HG03457 (cell line): ENCODE data around the gene MBD3L3.
"Not testable (repeated sequence)": the region's sequence is repeated elsewhere in the genome, so short reads cannot be mapped to it uniquely, and the experiment has no call there.

Experiments
- ATAC-seq: cut with Tn5 transposase; IDR thresholded peaks from one replicate; pipeline ENCODE4 v1.9.1; 2021; ENCODE audit warnings: moderate number of reproducible peaks; ENCODE audit not compliant: unreplicated experiment

Gene MBD3L3

GRCh38 chr19:7058576-7058975, at the start of gene MBD3L3:
Gene MBD3L3 (minus strand): TSS chr19:7058676. CDS start chr19:7058605, 71 bp downstream.
- ATAC-seq, result not testable (repeated sequence)

GRCh38 chr19:7106711-7107657, 48.5 kb upstream of the MBD3L3 start:
- no peak for ATAC-seq

GRCh38 chr19:7104747-7105447, 46.4 kb upstream of the MBD3L3 start:
- ATAC-seq, result no peak

- no peak for ATAC-seq
These were observed 43.2 kb upstream of the MBD3L3 start for GRCh38 chr19:7101498-7102253.

- ATAC-seq, result no peak
These were observed 41.1 kb upstream of the MBD3L3 start for GRCh38 chr19:7099597-7099921.

- ATAC-seq, result peak; percentile 61
These were observed 40.5 kb upstream of the MBD3L3 start for GRCh38 chr19:7098701-7099596.

GRCh38 chr19:7098096-7098495, 39.6 kb upstream of the MBD3L3 start:
- ATAC-seq, result no peak

GRCh38 chr19:7088999-7089398, 30.5 kb upstream of the MBD3L3 start:
- ATAC-seq, result no peak

- ATAC-seq, result no peak
These were observed 24.8 kb upstream of the MBD3L3 start for GRCh38 chr19:7083076-7083956.

GRCh38 chr19:7078008-7078407, 19.5 kb upstream of the MBD3L3 start:
- ATAC-seq, result no peak

- no peak for ATAC-seq
These were observed 17.7 kb upstream of the MBD3L3 start for GRCh38 chr19:7076151-7076550.

- no peak for ATAC-seq
These were observed 16.3 kb upstream of the MBD3L3 start for GRCh38 chr19:7074705-7075282.

- ATAC-seq, result no peak
These were observed 14.1 kb upstream of the MBD3L3 start for GRCh38 chr19:7072541-7072940.

GRCh38 chr19:7069904-7070226, 11.4 kb upstream of the MBD3L3 start:
- ATAC-seq, result peak; percentile 10

GRCh38 chr19:7069042-7069903, 10.8 kb upstream of the MBD3L3 start, which contains the start of gene ZNF557:
Gene ZNF557 (plus strand): TSS chr19:7069703. CDS start chr19:7075075, 5,372 bp downstream.
- ATAC-seq, result peak; percentile 61

GRCh38 chr19:7068599-7068998, 10.1 kb upstream of the MBD3L3 start:
- ATAC-seq, result no peak

GRCh38 chr19:7067716-7068115, 9.2 kb upstream of the MBD3L3 start:
- ATAC-seq, result no peak

GRCh38 chr19:7067122-7067521, 8.6 kb upstream of the MBD3L3 start:
- ATAC-seq, result not testable (repeated sequence)
